RWPE2 (cell line): ENCODE data around the gene BRAF.
"Not testable (repeated sequence)": the region's sequence is repeated elsewhere in the genome, so short reads cannot be mapped to it uniquely, and the experiment has no call there.

Source experiments
- ATAC-seq: fragments of 200-7000 bp; cut with Tn5 transposase; 3 replicates; pipeline ENCODE4 v1.9.1; 2021; ENCODE audit warnings: low read depth
- DNase-seq: peaks from one replicate; pipeline ENCODE4 v3.0.0-alpha.2; 2020; ENCODE audit warnings: low spot score
- H3K27ac ChIP-seq: fragments of 450-650 bp; 2 replicates; pipeline ENCODE4 v1.5.1; 2017; ENCODE audit warnings: mild to moderate bottlenecking; ENCODE audit not compliant: poor library complexity, severe bottlenecking
- H3K27me3 ChIP-seq: fragments of 250-450 bp; sonication (Bioruptor Pico); 2 replicates; pipeline ENCODE4 v1.5.1; 2021; ENCODE audit warnings: mild to moderate bottlenecking, moderate library complexity; ENCODE audit not compliant: insufficient read depth, poor library complexity, severe bottlenecking
- H3K36me3 ChIP-seq: fragments of 250-450 bp; sonication (Bioruptor Pico); 2 replicates; pipeline ENCODE4 v1.5.1; 2020; ENCODE audit warnings: low read depth, mild to moderate bottlenecking, moderate library complexity
- H3K4me1 ChIP-seq: fragments of 250-450 bp; sonication (Bioruptor Pico); 2 replicates; pipeline ENCODE4 v1.5.1; 2021; ENCODE audit warnings: mild to moderate bottlenecking, moderate library complexity; ENCODE audit not compliant: insufficient read depth, poor library complexity, severe bottlenecking
- H3K4me3 ChIP-seq: fragments of 250-450 bp; sonication (Bioruptor Pico); 2 replicates; pipeline ENCODE4 v1.5.1; 2021; ENCODE audit warnings: mild to moderate bottlenecking, moderate library complexity; ENCODE audit not compliant: severe bottlenecking
- H3K9me3 ChIP-seq: fragments of 250-450 bp; sonication (Bioruptor Pico); 2 replicates; pipeline ENCODE4 v1.5.1; 2021; ENCODE audit warnings: mild to moderate bottlenecking, moderate library complexity; ENCODE audit not compliant: severe bottlenecking
- TF ChIP-seq, protein P1 (sequence below): fragments of 450-650 bp; IDR thresholded peaks from one replicate; pipeline ENCODE4 v1.5.1; 2017; ENCODE audit warnings: mild to moderate bottlenecking, moderate library complexity; ENCODE audit not compliant: poor library complexity, severe bottlenecking

The BRAF gene

DNA sequence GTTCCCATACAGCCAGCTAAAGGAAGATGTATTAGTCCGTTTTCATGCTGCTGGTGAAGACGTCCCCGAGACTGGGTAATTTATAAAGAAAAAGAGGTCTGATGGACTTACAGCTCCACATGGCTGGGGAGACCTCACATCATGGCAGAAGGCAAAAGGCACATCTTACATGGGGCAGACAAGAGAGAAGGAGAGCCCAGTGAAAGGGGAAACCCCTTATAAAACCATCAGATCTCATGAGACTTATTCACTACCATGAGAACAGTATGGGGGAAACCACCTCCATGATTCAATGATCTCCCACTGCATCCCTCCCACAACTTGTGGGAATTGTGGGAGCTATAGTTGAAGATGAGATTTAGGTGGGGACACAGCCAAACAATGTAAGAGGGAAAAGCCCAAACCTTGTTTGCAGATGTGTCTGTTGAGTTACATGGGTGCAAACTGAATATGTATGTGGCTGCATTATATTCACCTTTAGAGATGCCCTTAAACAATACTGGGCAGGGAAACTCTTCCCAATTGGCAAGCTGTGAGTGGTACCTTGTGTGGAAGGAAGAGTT, 13.1 kb upstream of the BRAF start:
- ATAC-seq = no peak
- no peak for DNase-seq
- TF ChIP-seq, protein P1, sequence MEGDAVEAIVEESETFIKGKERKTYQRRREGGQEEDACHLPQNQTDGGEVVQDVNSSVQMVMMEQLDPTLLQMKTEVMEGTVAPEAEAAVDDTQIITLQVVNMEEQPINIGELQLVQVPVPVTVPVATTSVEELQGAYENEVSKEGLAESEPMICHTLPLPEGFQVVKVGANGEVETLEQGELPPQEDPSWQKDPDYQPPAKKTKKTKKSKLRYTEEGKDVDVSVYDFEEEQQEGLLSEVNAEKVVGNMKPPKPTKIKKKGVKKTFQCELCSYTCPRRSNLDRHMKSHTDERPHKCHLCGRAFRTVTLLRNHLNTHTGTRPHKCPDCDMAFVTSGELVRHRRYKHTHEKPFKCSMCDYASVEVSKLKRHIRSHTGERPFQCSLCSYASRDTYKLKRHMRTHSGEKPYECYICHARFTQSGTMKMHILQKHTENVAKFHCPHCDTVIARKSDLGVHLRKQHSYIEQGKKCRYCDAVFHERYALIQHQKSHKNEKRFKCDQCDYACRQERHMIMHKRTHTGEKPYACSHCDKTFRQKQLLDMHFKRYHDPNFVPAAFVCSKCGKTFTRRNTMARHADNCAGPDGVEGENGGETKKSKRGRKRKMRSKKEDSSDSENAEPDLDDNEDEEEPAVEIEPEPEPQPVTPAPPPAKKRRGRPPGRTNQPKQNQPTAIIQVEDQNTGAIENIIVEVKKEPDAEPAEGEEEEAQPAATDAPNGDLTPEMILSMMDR = no peak
- H3K27me3 ChIP-seq = no peaks in the 10 kb centered on the region
- no peak overlapping the region for H3K27ac ChIP-seq
- no peak overlapping the region for H3K4me3 ChIP-seq
- no peaks in the 10 kb centered on the region for H3K9me3 ChIP-seq
- H3K36me3 ChIP-seq = no peaks in the 10 kb centered on the region
- no peaks in the 10 kb centered on the region for H3K4me1 ChIP-seq

GRCh38 chr7:140928491-140929309, 4.0 kb upstream of the BRAF start:
- Histone ChIP-seq H3K27me3 (no peaks in the 10 kb centered on the region), H3K36me3 (no peaks in the 10 kb centered on the region), H3K9me3 (no peaks in the 10 kb centered on the region), H3K27ac (no peak overlapping the region), H3K4me1 (peaks cover 4% of the 10 kb centered on the region), H3K4me3 (no peak overlapping the region)
- TF ChIP-seq, protein P1 = no peak
- DNase-seq = no peak
- ATAC-seq = no peak

DNA sequence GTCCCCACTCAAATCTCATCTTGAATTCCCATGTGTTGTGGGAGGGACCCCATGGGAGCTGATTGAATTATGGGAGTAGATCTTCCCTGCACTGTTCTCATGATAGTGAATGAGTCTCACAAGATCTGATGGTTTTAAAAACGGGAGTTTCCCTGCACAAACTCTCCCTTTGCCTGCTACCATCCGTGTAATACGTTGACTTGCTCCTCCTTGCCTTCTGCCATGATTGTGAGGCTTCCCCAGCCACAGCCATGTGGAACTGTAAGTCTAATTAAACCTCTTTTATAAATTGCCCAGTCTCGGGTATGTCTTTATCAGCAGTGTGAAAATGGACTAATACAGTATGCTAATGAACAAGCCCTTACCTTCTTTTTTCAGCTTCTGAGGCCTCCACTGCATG, 3.2 kb upstream of the BRAF start:
- H3K4me1 ChIP-seq, ATAC-seq, H3K27ac ChIP-seq, DNase-seq, H3K36me3 ChIP-seq, H3K4me3 ChIP-seq, H3K27me3 ChIP-seq, H3K9me3 ChIP-seq: not testable (repeated sequence)

- Histone ChIP-seq H3K36me3 (no peaks in the 10 kb centered on the region), H3K4me1 (peaks cover 7% of the 10 kb centered on the region), H3K27me3 (no peaks in the 10 kb centered on the region), H3K27ac (no peak overlapping the region), H3K9me3 (no peaks in the 10 kb centered on the region), H3K4me3 (no peak overlapping the region)
- TF ChIP-seq, protein P1 = no peak
- ATAC-seq (no peak), DNase-seq (no peak)
Measured at GRCh38 chr7:140927351-140927750, 2.6 kb upstream of the BRAF start.

- ATAC-seq (no peak), DNase-seq (no peak)
- Histone ChIP-seq H3K36me3 (no peaks in the 10 kb centered on the region), H3K9me3 (no peaks in the 10 kb centered on the region), H3K27ac (no peak overlapping the region), H3K4me1 (peaks cover 7% of the 10 kb centered on the region), H3K4me3 (no peak overlapping the region), H3K27me3 (no peaks in the 10 kb centered on the region)
- TF ChIP-seq, protein P1 = no peak
Measured at GRCh38 chr7:140926021-140926817, 1.5 kb upstream of the BRAF start.
